Measurements from ENCODE around the gene USP3. TPM values are rescaled to one million over a fixed set of nuclear protein-coding genes. Genes with fewer than 3 reads are reported as not detected.
A peak's percentile ranks its signal among the peaks of the same experiment; 100 is the strongest.

Gene USP3
- total RNA-seq, 1 experiment from 2014 or later: 38.6 TPM

- DNase-seq: peak; percentile 98
- Histone ChIP-seq H3K9me3 (no peaks in the 10 kb centered on the region), H3K4me3 (peak overlapping the region; percentile 83), H3K36me3 (0 out of 2 replicates have a peak, but pooled peaks cover 2% of the 10 kb centered on the region), H3K27me3 (no peaks in the 10 kb centered on the region)
Observed at GRCh38 chr15:63502843-63503738, 1.3 kb upstream of the USP3 start.

GRCh38 chr15:63503739-63504246 lies 600 bp upstream of the USP3 start:
- peak; percentile 88 for DNase-seq
- H3K27me3 ChIP-seq: no peaks in the 10 kb centered on the region
- H3K4me3 ChIP-seq: peak overlapping the region; percentile 83
- no peaks in the 10 kb centered on the region for H3K9me3 ChIP-seq
- H3K36me3 ChIP-seq: 0 out of 2 replicates have a peak, but pooled peaks cover 2% of the 10 kb centered on the region

DNA sequence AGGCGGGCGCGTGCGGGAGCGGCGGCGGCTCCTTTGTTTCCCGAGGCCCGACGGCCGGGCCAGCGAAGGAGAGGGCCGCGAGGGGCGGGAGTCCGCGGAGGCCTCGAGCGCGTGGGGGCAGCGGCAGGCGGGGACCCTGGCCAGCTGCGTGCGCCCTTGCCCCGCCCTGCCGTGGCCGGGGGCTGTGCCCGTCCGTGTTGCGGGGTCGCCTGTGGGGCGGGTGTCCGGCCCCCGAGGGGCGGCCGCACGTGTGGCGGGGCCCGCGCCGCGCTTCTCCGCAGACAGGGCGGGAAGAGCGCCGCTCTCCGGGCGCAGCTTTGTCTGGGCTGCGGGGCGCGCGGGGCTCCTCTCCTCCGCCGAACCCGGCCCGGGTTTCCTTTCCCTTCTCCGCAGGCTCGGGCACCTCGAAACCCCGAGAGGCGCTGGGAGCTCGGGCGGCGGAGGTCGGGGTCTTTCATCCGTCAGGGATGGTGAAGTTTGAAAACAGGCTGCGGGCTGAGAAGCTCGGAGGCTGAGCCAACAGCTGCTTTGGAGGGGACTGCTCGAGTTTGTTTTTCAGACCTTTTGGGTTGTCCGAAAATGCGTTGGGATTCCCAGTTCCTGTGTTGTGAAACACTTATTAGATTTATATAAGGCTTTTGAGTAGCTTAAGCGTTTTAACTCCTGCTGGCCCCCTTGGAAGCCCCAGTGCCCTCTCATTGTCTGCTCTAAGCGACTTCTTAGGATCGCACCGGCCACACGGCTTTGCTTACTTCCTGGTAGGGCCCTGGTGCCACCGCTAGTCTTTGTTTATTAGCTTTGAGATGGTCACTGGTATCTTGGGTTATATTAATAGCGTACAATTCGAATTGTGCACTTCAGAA lies 817 bp downstream of the USP3 start:
- no peaks in the 10 kb centered on the region for H3K27me3 ChIP-seq
- peak; percentile 63 for DNase-seq
- no peaks in the 10 kb centered on the region for H3K9me3 ChIP-seq
- peak overlapping the region; percentile 83 for H3K4me3 ChIP-seq
- 0 out of 2 replicates have a peak, but pooled peaks cover 2% of the 10 kb centered on the region for H3K36me3 ChIP-seq

DNA sequence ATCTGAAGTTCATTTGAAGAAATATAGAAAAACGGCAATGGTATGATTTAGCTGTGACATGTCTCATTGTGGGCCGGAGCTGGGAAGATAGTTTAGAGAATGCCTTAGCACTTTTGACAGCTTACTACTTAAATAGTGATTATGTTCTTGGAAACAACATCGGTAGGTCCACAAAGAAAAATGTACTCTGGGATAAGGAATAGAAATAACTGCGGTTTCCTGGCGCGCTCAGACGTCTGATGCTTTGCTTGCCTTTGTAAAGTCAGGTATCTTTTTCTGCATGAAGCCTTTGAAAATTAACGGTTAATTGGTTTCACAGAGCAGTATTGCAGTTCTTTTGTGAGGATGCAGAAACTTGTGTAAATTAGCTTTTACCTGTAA lies 1.4 kb downstream of the USP3 start:
- Histone ChIP-seq H3K9me3 (no peaks in the 10 kb centered on the region), H3K36me3 (0 out of 2 replicates have a peak, but pooled peaks cover 2% of the 10 kb centered on the region), H3K27me3 (no peaks in the 10 kb centered on the region), H3K4me3 (peak overlapping the region; percentile 83)
- no peak for DNase-seq

DNA sequence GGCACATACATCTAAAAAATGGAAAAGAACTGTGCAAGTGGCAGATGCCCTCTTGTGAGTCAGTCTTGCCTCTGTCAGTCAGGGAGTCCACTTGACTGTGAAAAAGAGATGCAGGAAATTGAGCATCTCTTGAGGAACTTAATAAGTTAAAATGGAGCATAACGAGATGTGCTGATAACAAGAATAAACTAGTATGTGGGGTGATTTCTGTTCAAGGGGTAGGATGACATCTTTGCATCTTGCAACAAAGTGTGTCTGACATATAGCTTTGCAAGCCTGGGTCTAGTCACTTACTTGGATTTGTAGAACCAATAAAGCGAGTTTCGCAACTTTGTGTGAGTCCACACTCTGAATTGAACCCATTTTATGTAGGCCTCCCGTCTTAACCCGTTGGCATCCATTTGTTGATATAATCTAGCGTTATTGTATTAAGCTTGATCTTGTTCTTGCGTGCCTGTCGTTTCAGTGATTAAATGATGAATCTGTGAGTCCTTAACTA lies 2.2 kb downstream of the USP3 start:
- Histone ChIP-seq H3K27me3 (no peaks in the 10 kb centered on the region), H3K4me3 (no peak overlapping the region), H3K36me3 (0 out of 2 replicates have a peak, but pooled peaks cover 2% of the 10 kb centered on the region), H3K9me3 (no peaks in the 10 kb centered on the region)
- DNase-seq: no peak

- no peaks in the 10 kb centered on the region for H3K9me3 ChIP-seq
- no peak overlapping the region for H3K4me3 ChIP-seq
- H3K27me3 ChIP-seq: no peaks in the 10 kb centered on the region
- H3K36me3 ChIP-seq: 0 out of 2 replicates have a peak, but pooled peaks cover 2% of the 10 kb centered on the region
- DNase-seq: no peak
Observed at GRCh38 chr15:63507878-63508818, 3.8 kb downstream of the USP3 start.

- H3K9me3 ChIP-seq: no peaks in the 10 kb centered on the region
- no peak overlapping the region for H3K4me3 ChIP-seq
- H3K27me3 ChIP-seq: no peaks in the 10 kb centered on the region
- no peak for DNase-seq
- H3K36me3 ChIP-seq: 0 out of 2 replicates have a peak, but pooled peaks cover 2% of the 10 kb centered on the region
Observed at GRCh38 chr15:63509056-63509954, 4.9 kb downstream of the USP3 start.

DNA sequence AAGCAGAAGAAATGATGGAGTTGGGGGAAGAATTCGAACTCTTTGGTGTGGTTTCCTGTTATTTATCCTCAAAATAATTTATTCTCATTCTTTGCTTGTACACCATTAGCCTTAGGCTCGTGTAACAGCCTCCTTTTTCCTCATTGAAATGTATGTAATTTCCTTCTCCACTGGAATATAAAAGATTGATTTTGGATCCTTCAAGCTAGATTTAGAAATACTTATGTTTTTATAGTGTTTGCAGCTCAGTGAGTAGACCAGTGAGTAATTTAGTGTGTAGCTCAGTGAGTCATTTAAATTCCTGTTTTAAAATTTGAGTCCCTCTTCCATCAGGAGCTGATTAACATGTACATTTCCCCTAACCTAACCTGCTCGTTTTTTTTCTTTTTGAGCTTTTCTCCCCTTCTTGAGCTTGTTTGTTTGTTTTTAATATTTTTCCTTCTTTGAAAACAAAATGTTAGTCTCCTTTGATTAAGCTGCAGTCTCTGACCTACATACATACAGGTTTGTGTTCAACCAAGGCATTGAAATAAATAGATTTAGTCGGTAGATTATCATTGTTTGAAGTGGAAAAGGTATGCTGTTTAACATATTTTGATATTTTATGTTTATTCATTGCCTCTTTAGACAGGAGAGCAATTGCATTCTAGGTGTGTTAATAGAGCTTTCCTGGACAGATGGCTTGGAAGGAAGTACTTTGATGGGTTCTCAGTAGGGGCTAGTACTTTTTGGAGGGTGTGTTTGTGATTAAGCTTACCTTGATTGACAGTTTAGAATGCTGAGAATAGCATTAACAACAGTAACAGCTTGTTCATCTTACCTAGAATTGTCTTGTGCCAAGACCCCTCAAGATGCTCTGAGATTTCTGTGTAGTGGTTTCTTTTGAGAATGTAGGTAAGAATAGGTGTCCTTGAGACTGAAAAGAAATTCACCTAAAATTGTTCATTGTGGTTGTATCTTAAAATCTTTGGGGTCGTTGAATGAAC lies 5.9 kb downstream of the USP3 start:
- Histone ChIP-seq H3K4me3 (no peak overlapping the region), H3K27me3 (no peaks in the 10 kb centered on the region), H3K36me3 (0 out of 2 replicates have a peak, but pooled peaks cover 2% of the 10 kb centered on the region), H3K9me3 (no peaks in the 10 kb centered on the region)
- DNase-seq: no peak

DNA sequence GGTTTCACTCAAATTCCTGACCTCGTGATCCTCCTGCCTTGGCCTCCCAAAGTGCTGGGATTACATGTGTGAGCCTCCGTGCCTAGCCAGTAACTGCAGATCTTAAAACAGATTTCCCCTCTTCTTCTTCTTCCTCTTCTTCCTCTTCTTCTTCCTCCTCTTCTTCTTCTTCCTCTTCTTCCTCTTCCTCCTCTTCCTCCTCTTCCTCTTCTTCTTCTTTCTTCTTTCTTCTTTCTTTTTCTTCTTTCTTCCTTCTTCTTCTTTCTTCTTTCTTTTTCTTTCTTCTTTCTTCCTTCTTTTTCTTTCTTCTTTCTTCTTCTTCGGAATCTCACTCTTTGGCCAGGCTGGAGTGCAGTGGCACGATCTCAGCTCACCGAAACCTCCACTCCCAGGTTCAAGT lies 7.8 kb downstream of the USP3 start:
- Histone ChIP-seq H3K36me3 (no peaks in the 10 kb centered on the region), H3K4me3 (no peak overlapping the region), H3K9me3 (no peaks in the 10 kb centered on the region), H3K27me3 (no peaks in the 10 kb centered on the region)
- no peak for DNase-seq

DNA sequence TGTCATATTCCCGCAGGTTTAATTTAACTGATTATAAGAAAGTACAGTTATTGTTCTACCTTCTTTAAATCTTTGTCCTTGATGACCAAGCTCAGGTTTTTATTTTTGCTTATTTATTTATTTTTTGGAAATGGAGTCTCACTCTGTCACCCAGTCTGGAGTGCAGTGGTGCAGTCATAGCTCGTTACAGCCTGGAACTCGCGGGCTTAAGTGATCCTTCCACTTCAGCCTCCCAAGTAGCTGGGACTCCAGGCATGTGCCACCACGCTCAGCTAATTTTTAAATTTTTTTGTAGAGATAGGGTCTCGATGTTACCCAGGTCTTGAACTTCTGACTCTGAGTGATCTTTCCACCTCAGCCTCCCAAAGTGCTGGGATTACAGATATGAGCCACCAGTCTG lies 8.9 kb downstream of the USP3 start:
- H3K9me3 ChIP-seq: no peaks in the 10 kb centered on the region
- no peaks in the 10 kb centered on the region for H3K27me3 ChIP-seq
- no peak for DNase-seq
- no peaks in the 10 kb centered on the region for H3K36me3 ChIP-seq
- H3K4me3 ChIP-seq: no peak overlapping the region

DNA sequence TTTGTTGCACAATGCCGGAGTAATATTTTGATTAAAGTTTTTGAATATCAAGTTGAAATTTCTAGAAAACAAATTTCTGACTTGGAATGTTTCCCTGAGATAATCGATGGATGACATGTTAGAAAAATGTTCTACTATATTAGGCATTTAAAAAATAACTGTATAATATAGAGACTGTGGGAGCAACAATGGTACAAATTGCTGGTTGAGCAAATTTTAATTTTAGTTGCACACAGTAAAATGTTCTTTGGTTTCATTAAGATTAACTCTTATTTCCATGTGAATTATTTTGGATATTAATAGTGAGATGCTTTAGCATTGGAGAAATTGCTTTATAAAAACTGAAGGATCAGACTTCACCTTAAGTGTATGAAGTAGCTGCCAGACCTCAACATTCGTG lies 9.3 kb downstream of the USP3 start:
- Histone ChIP-seq H3K27me3 (no peaks in the 10 kb centered on the region), H3K36me3 (no peaks in the 10 kb centered on the region), H3K9me3 (no peaks in the 10 kb centered on the region), H3K4me3 (peak overlapping the region; percentile 28)
- no peak for DNase-seq

- Histone ChIP-seq H3K9me3 (no peaks in the 10 kb centered on the region), H3K27me3 (no peaks in the 10 kb centered on the region), H3K4me3 (peak overlapping the region; percentile 28), H3K36me3 (no peaks in the 10 kb centered on the region)
- DNase-seq: peak; percentile 66
Observed at GRCh38 chr15:63514531-63514943, 10.1 kb downstream of the USP3 start.

DNA sequence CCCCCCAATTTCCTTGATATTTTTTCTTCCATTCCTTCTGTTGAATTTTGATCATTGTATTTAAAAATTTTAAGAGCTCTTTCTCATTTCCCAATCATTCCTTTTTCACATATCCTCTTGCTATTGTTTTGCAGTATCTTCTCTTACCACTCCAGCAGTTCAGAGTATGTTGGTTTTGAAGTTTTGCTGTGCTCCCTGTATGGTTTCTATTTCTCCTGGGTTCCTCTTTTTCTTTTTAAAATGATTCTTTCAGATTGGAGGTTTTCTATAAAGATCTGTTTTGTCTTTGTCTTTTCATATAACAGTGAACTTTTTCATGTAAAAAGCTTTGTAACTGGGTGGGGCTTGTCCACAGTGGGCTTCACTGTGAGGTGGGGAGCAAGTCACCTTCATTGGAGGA lies 12.8 kb downstream of the USP3 start:
- Histone ChIP-seq H3K27me3 (no peaks in the 10 kb centered on the region), H3K4me3 (no peak overlapping the region), H3K36me3 (no peaks in the 10 kb centered on the region), H3K9me3 (no peaks in the 10 kb centered on the region)
- DNase-seq: no peak

DNA sequence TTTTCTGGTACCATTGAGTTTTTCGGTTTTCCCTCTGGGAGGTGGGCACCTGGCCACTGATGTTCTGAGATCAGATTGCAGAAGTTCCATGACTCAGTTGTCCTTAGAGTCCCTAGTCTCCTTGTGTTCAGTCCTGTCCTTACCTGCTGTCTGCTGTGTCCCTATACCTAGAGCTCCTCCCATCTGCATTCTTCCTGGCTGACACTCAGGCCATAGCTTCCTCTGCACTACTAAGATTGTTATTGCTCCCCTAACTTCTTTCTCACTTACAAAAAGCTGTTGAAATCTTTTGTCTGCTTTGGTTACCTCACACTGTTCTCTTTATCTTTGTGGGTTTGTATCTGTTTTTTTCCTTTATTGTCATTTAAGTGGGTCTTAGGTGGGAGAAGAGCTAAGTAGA lies 13.2 kb downstream of the USP3 start:
- DNase-seq: no peak
- Histone ChIP-seq H3K36me3 (no peaks in the 10 kb centered on the region), H3K9me3 (no peaks in the 10 kb centered on the region), H3K27me3 (no peaks in the 10 kb centered on the region), H3K4me3 (no peak overlapping the region)

All from MG63 (cell line).